IMR-90 (cell line): ENCODE measurements around the gene ATP7A. TPM values are rescaled to one million over a fixed set of nuclear protein-coding genes. Genes with fewer than 3 reads are reported as not detected.

Experiments used
- ATAC-seq: fragments of 200-7000 bp; cut with Tn5 transposase; 2 replicates; pipeline ENCODE4 v1.9.1; 2020; ENCODE audit warnings: low read depth, mild to moderate bottlenecking, moderate library complexity
- BruUV-seq: library from RNA; stranded (reverse); fragments of 400-500 nt; replicated peaks from 2 replicates; lab custom pipeline; 2021; lab: Mats Ljungman, UMichigan
- CTCF ChIA-PET: fragments of 300-600 bp; formaldehyde crosslinking; extraction: SDS; loops from one replicate; lab custom pipeline; 2021; ENCODE audit warnings: antibody characterized with exemption; lab: Yijun Ruan, JAX
- POLR2A ChIA-PET: fragments of 300-600 bp; sonication (Branson Sonifier 250); formaldehyde crosslinking; loops from one replicate; lab custom pipeline; 2022; ENCODE audit warnings: antibody characterized with exemption; ENCODE audit not compliant: unreplicated experiment; lab: Charles Lee
- DNase-seq: peaks from one replicate; pipeline ENCODE4 v3.0.0; 2013
- H2AFZ ChIP-seq: replicated peaks from 2 replicates; pipeline ENCODE3; 2013; ENCODE audit warnings: low read length, mild to moderate bottlenecking; ENCODE audit not compliant: poor library complexity
- H2AK5ac ChIP-seq: 2 replicates; pipeline ENCODE4 v1.6.1; 2013; ENCODE audit warnings: low read depth, low read length, inconsistent platforms
- H2AK9ac ChIP-seq: replicated peaks from 2 replicates; pipeline ENCODE3; 2013; ENCODE audit warnings: mild to moderate bottlenecking, low read depth, low read length, moderate library complexity; ENCODE audit not compliant: poor library complexity
- H2BK120ac ChIP-seq: 2 replicates; pipeline ENCODE4 v1.6.1; 2013; ENCODE audit warnings: low read depth, low read length, inconsistent platforms
- H2BK15ac ChIP-seq: 3 replicates; pipeline ENCODE4 v1.6.1; 2013; ENCODE audit warnings: low read depth, low read length, inconsistent platforms
- H2BK20ac ChIP-seq: 2 replicates; pipeline ENCODE4 v1.6.1; 2013; ENCODE audit warnings: low read depth, mild to moderate bottlenecking, inconsistent platforms, low read length, moderate library complexity
- H2BK5ac ChIP-seq: 2 replicates; pipeline ENCODE4 v1.6.1; 2013; ENCODE audit warnings: mild to moderate bottlenecking, low read depth, low read length, inconsistent platforms; ENCODE audit not compliant: poor library complexity, severe bottlenecking
- H3K14ac ChIP-seq: replicated peaks from 2 replicates; pipeline ENCODE4 v1.6.1; 2013; ENCODE audit warnings: low read depth, low read length, inconsistent platforms
- H3K18ac ChIP-seq: 2 replicates; pipeline ENCODE4 v1.6.1; 2013; ENCODE audit warnings: low read depth, low read length, control low read depth
- H3K23ac ChIP-seq: 2 replicates; pipeline ENCODE4 v1.6.1; 2013; ENCODE audit warnings: low read depth, low read length, inconsistent platforms
- H3K27ac ChIP-seq: 2 replicates; pipeline ENCODE4 v1.5.1; 2013; ENCODE audit warnings: mild to moderate bottlenecking, control low read depth, low read length; ENCODE audit not compliant: insufficient read depth
- H3K27me3 ChIP-seq: 2 replicates; pipeline ENCODE4 v1.6.1; 2013; ENCODE audit warnings: low read length; ENCODE audit not compliant: control insufficient read depth, insufficient read depth
- H3K36me3 ChIP-seq: 2 replicates; pipeline ENCODE4 v1.6.1; 2013; ENCODE audit warnings: low read length, mixed read lengths; ENCODE audit not compliant: control insufficient read depth, insufficient read depth
- H3K4ac ChIP-seq: 2 replicates; pipeline ENCODE4 v1.6.1; 2013; ENCODE audit warnings: low read depth, low read length, inconsistent platforms
- H3K4me1 ChIP-seq: 2 replicates; pipeline ENCODE4 v1.6.1; 2013; ENCODE audit warnings: low read length, mixed read lengths; ENCODE audit not compliant: control insufficient read depth, insufficient read depth
- H3K4me2 ChIP-seq: 2 replicates; pipeline ENCODE4 v1.6.1; 2013; ENCODE audit warnings: low read depth, mild to moderate bottlenecking, control low read depth, low read length, moderate library complexity
- H3K4me3 ChIP-seq: 2 replicates; pipeline ENCODE4 v1.5.1; 2013; ENCODE audit warnings: low read depth, mild to moderate bottlenecking, control low read depth, low read length, moderate library complexity; ENCODE audit not compliant: insufficient read depth
- H3K56ac ChIP-seq: 2 replicates; pipeline ENCODE4 v1.6.1; 2013; ENCODE audit warnings: low read length, inconsistent platforms; ENCODE audit not compliant: insufficient read depth; ENCODE audit errors: extremely low read depth
- H3K79me1 ChIP-seq, 2 experiments: 2 replicates each; pipeline ENCODE4 v1.6.1; 2013; ENCODE audit warnings: low read length in 2 of 2, inconsistent platforms in 1 of 2, low read depth in 1 of 2
- H3K9ac ChIP-seq: 2 replicates; pipeline ENCODE4 v1.6.1; 2013; ENCODE audit warnings: low read depth, low read length, control low read depth
- H3K9me1 ChIP-seq: 2 replicates; pipeline ENCODE4 v1.6.1; 2013; ENCODE audit warnings: low read length, inconsistent platforms; ENCODE audit not compliant: insufficient read depth
- H3K9me3 ChIP-seq: 2 replicates; pipeline ENCODE4 v1.6.1; 2013; ENCODE audit warnings: low read length; ENCODE audit not compliant: control insufficient read depth, insufficient read depth
- H4K20me1 ChIP-seq: 2 replicates; pipeline ENCODE4 v1.6.1; 2013; ENCODE audit warnings: low read length, inconsistent platforms; ENCODE audit not compliant: insufficient read depth
- H4K5ac ChIP-seq: 2 replicates; pipeline ENCODE4 v1.6.1; 2013; ENCODE audit warnings: mild to moderate bottlenecking, low read depth, low read length, control low read depth
- H4K8ac ChIP-seq, 2 experiments: 2 replicates each; pipeline ENCODE4 v1.6.1; 2013; ENCODE audit warnings: low read depth in 2 of 2, low read length in 2 of 2, control low read depth in 1 of 2, inconsistent platforms in 1 of 2
- H4K91ac ChIP-seq: 2 replicates; pipeline ENCODE4 v1.6.1; 2013; ENCODE audit warnings: low read depth, low read length, inconsistent platforms; ENCODE audit not compliant: insufficient read depth
- FOS ChIP-seq: fragments of 150-350 bp; IDR thresholded peaks from 2 replicates; pipeline ENCODE4 v1.6.1; 2016; ENCODE audit warnings: low read depth, low read length
- MAZ ChIP-seq: IDR thresholded peaks from 2 replicates; pipeline ENCODE4 v1.6.1; 2012; ENCODE audit warnings: low read depth, mild to moderate bottlenecking, low read length, improper control_type of control experiment, moderate library complexity, borderline replicate concordance
- NFE2L2 ChIP-seq: fragments of 150-350 bp; IDR thresholded peaks from 2 replicates; pipeline ENCODE4 v1.6.1; 2016; ENCODE audit warnings: low read depth, mild to moderate bottlenecking, low read length
- RAD21 ChIP-seq: IDR thresholded peaks from 2 replicates; pipeline ENCODE4 v1.6.1; 2012; ENCODE audit warnings: low read length, improper control_type of control experiment
- SMC3 ChIP-seq: fragments of 150-350 bp; IDR thresholded peaks from 2 replicates; pipeline ENCODE4 v1.6.1; 2016; ENCODE audit warnings: low read depth, mild to moderate bottlenecking, antibody characterized with exemption, low read length, moderate library complexity
- WGBS, 2 experiments: methylation state at CpG; one replicate each; pipeline versions ENCODE4 v1.1.5 to v1.1.7; 2013; ENCODE audit warnings: missing lambda C conversion rate in 2 of 2; ENCODE audit not compliant: insufficient read length in 1 of 2; ENCODE audit errors: extremely low coverage in 2 of 2; 5-methylcytosine and 5-hydroxymethylcytosine counted together
- dilution Hi-C: fragments of 300-500 bp; cut with HindIII; formaldehyde crosslinking; loops from one replicate; pipeline ENCODE4 v1.14.3; 2018; ENCODE audit warnings: low sequenced_read_pairs; ENCODE audit not compliant: unreplicated experiment
- in situ Hi-C: fragments of 300-500 bp; cut with MboI; formaldehyde crosslinking; loops from 3 replicates; pipeline ENCODE4 v1.14.3; 2019; ENCODE audit warnings: low sequenced_read_pairs, inconsistent platforms, mixed read lengths
- intact Hi-C: fragments of 100-400 bp; cut with micrococcal nuclease; formaldehyde crosslinking; loops from 2 replicates; pipeline ENCODE4 v1.10.0; 2022
- polyA plus RNA-seq, 3 experiments: library from polyadenylated mRNA; depleted of rRNA; stranded (reverse); fragments of >200 nt; gene quantifications; 2 replicates each; pipeline ENCODE4 v1.2.3, GENCODE V29; 2012; ENCODE audit warnings: low replicate concordance in 1 of 3
- total RNA-seq: library from RNA; depleted of rRNA; stranded (reverse); fragments of >200 nt; gene quantifications from 2 replicates; pipeline ENCODE4 v1.2.3, GENCODE V29; 2012
- TF ChIP-seq, protein P1 (sequence below): conservative IDR thresholded peaks from 2 replicates; pipeline ENCODE4 v1.5.1; 2012; ENCODE audit warnings: mild to moderate bottlenecking, low read depth, low read length, improper control_type of control experiment

Gene ATP7A
- total and polyA plus RNA-seq, 2 of the 4 experiments (the other 2 are of a cell fraction) = 4.2 to 22.4 TPM

- CTCF ChIA-PET = no interaction called here
- no CpG with 5 or more reads among the region's 2 CpGs for WGBS, 2 experiments
- Histone ChIP-seq H3K9me3 (no peaks in the 10 kb centered on the region), H3K23ac (no peak overlapping the region), H3K27ac (no peak overlapping the region), H3K9me1 (no peaks in the 10 kb centered on the region), H2AK9ac (no peak overlapping the region), H4K20me1 (no peaks in the 10 kb centered on the region), H3K79me1 (no peaks in the 10 kb centered on the region), H2BK5ac (no peak overlapping the region), H4K8ac (no peak overlapping the region), H3K4ac (no peak overlapping the region), H3K4me3 (no peak overlapping the region), H2BK15ac (no peak overlapping the region), H3K18ac (no peak overlapping the region), H3K56ac (no peak overlapping the region), H3K9ac (no peak overlapping the region), H2BK20ac (no peak overlapping the region), H2AK5ac (no peak overlapping the region), H4K5ac (no peak overlapping the region), H4K91ac (no peak overlapping the region), H3K14ac (no peak overlapping the region), H3K36me3 (peaks cover 1% of the 10 kb centered on the region; the same call in 1 of the 2 replicates), H2AFZ (no peak overlapping the region), H3K4me2 (no peak overlapping the region), H2BK120ac (no peak overlapping the region), H3K27me3 (no peaks in the 10 kb centered on the region), H3K4me1 (no peaks in the 10 kb centered on the region)
- no TSS peak for BruUV-seq
- TF ChIP-seq MAZ = no peak
- TF ChIP-seq NFE2L2 = no peak
- TF ChIP-seq RAD21 = peak; percentile 76
- TF ChIP-seq FOS = no peak
- peak; percentile 57 for TF ChIP-seq SMC3
- TF ChIP-seq, protein P1, sequence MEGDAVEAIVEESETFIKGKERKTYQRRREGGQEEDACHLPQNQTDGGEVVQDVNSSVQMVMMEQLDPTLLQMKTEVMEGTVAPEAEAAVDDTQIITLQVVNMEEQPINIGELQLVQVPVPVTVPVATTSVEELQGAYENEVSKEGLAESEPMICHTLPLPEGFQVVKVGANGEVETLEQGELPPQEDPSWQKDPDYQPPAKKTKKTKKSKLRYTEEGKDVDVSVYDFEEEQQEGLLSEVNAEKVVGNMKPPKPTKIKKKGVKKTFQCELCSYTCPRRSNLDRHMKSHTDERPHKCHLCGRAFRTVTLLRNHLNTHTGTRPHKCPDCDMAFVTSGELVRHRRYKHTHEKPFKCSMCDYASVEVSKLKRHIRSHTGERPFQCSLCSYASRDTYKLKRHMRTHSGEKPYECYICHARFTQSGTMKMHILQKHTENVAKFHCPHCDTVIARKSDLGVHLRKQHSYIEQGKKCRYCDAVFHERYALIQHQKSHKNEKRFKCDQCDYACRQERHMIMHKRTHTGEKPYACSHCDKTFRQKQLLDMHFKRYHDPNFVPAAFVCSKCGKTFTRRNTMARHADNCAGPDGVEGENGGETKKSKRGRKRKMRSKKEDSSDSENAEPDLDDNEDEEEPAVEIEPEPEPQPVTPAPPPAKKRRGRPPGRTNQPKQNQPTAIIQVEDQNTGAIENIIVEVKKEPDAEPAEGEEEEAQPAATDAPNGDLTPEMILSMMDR = peak; percentile 62
- POLR2A ChIA-PET = no interaction called here
- dilution Hi-C loops (no loop called here), in situ Hi-C loops (no loop called here), intact Hi-C loops (loop anchor here (1.0 kb wide), 1 partner anchor 119 kb away; the partner anchor contains the start of gene ATP7A)
- DNase-seq (peak; percentile 33), ATAC-seq (peak; percentile 68; the same call in 1 of the 2 replicates)
Observed at GRCh38 chrX:78029663-78030062, 119.2 kb downstream of the ATP7A start.
